ENCODE results near the gene BHLHE23. TPM values are rescaled to one million over a fixed set of nuclear protein-coding genes. Genes with fewer than 3 reads are reported as not detected.

Gene BHLHE23
- total RNA-seq, 1 donor from 2014 or later, result not detected

DNA sequence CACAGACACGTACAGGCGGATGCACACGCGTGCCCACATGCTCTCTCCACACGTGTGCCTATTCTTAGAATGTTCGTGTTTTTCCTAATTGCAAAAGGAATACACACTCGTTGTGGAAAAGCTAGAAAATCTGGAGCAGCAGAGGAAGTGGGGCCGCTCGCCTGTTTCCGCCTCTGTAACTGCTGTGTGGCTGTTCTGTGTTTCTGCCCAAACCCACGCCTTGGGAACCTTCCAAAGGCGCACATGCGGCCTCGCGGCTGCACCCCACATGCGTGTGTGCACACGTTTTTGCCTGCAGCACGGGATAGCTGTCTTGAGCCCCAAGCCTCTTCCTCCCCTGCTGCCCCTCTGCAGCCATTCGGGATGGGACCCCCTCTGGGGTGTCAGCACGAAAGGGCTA is 42.1 kb downstream of the BHLHE23 start:
- H3K27ac Mint-ChIP-seq, result no peak overlapping the region
- TF ChIP-seq, protein P1, sequence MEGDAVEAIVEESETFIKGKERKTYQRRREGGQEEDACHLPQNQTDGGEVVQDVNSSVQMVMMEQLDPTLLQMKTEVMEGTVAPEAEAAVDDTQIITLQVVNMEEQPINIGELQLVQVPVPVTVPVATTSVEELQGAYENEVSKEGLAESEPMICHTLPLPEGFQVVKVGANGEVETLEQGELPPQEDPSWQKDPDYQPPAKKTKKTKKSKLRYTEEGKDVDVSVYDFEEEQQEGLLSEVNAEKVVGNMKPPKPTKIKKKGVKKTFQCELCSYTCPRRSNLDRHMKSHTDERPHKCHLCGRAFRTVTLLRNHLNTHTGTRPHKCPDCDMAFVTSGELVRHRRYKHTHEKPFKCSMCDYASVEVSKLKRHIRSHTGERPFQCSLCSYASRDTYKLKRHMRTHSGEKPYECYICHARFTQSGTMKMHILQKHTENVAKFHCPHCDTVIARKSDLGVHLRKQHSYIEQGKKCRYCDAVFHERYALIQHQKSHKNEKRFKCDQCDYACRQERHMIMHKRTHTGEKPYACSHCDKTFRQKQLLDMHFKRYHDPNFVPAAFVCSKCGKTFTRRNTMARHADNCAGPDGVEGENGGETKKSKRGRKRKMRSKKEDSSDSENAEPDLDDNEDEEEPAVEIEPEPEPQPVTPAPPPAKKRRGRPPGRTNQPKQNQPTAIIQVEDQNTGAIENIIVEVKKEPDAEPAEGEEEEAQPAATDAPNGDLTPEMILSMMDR (IDR thresholded peaks at IDR 0.05), result no peak
- no peak for TF ChIP-seq EZH2phosphoT487 (IDR thresholded peaks at IDR 0.05)
- no peaks in the 10 kb centered on the region for H3K36me3 Mint-ChIP-seq
- no peak for DNase-seq (ENCODE audit: low spot score)
- no peak overlapping the region for H3K9ac ChIP-seq
- H3K36me3 ChIP-seq, result no peaks in the 10 kb centered on the region
- H2AFZ ChIP-seq (replicated peaks), result no peak overlapping the region
- H3K27me3 Mint-ChIP-seq (ENCODE audit: insufficient read depth, low read depth), result peaks cover 7% of the 10 kb centered on the region
- H3K27me3 ChIP-seq, result no peaks in the 10 kb centered on the region
- H3K9me3 ChIP-seq (ENCODE audit: low read depth), result no peaks in the 10 kb centered on the region
- no peaks in the 10 kb centered on the region for H3F3A ChIP-seq (ENCODE audit: low read depth)
- no peaks in the 10 kb centered on the region for H3K9me3 Mint-ChIP-seq
- H3K79me2 ChIP-seq (ENCODE audit: low read depth), result no peaks in the 10 kb centered on the region
- peaks cover 7% of the 10 kb centered on the region for H3K4me1 Mint-ChIP-seq
- H3K4me3 Mint-ChIP-seq, result no peak overlapping the region
- H3K4me2 ChIP-seq, result no peak overlapping the region
- H3K4me1 ChIP-seq, result no peaks in the 10 kb centered on the region
- H3K4me3 ChIP-seq, result no peak overlapping the region
- H3K27ac ChIP-seq, result no peak overlapping the region
- no peaks in the 10 kb centered on the region for H4K20me1 ChIP-seq (ENCODE audit: low read depth)

DNA sequence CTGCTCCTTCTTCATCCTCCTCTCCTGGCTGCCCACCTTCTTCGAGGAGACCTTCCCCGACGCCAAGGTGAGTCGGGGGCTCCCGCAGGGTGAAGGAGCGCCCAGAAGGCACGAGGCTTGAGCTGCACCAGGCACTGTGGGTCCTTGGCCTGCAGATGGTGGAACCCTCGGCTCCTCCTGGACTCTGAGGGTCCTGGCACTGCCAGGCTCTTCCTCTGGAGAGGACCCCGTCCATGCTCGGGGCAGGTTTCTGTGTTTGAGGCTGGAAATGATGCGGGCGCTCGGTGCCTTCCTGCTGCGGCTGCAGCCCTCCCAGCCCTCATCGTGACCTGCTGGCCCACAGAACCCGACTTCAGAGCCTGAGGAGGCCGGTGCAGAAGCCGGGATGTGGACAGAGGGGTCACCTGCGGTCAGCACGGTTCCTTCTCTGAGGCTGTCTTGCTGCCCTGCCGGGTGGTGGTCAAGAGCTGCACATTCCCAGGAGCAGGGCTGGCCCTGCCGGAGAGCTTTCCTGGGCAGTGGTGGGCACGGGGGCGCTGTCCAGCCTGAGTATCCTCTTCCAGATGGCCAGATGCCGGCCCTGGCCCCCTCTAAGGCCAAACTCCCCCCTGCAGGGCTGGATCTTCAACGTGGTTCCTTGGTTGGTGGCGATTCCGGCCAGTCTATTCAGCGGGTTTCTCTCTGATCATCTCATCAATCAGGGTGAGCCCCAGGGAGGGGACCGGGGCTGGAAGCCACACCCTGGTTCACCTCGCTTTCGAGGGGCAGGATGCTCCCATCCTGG is 43.0 kb downstream of the BHLHE23 start:
- no peaks in the 10 kb centered on the region for H3K79me2 ChIP-seq (ENCODE audit: low read depth)
- Mint-ChIP-seq H3K36me3 (no peaks in the 10 kb centered on the region), H3K27ac (no peak overlapping the region), H3K4me1 (peaks cover 8% of the 10 kb centered on the region), H3K4me3 (no peak overlapping the region), H3K27me3 (ENCODE audit: insufficient read depth, low read depth) (peaks cover 7% of the 10 kb centered on the region), H3K9me3 (no peaks in the 10 kb centered on the region)
- no peak for DNase-seq (ENCODE audit: low spot score)
- no peak overlapping the region for H3K4me3 ChIP-seq
- no peaks in the 10 kb centered on the region for H3K9me3 ChIP-seq (ENCODE audit: low read depth)
- H3F3A ChIP-seq (ENCODE audit: low read depth), result no peaks in the 10 kb centered on the region
- no peaks in the 10 kb centered on the region for H3K27me3 ChIP-seq
- H2AFZ ChIP-seq (replicated peaks), result no peak overlapping the region
- no peak overlapping the region for H3K4me2 ChIP-seq
- no peak overlapping the region for H3K27ac ChIP-seq
- no peaks in the 10 kb centered on the region for H3K36me3 ChIP-seq
- no peaks in the 10 kb centered on the region for H3K4me1 ChIP-seq
- H3K9ac ChIP-seq, result no peak overlapping the region
- TF ChIP-seq EZH2 (IDR thresholded peaks at IDR 0.05), result no peak
- TF ChIP-seq, protein P1 (IDR thresholded peaks at IDR 0.05), result no peak
- TF ChIP-seq EZH2phosphoT487 (IDR thresholded peaks at IDR 0.05), result no peak
- no peaks in the 10 kb centered on the region for H4K20me1 ChIP-seq (ENCODE audit: low read depth)

DNA sequence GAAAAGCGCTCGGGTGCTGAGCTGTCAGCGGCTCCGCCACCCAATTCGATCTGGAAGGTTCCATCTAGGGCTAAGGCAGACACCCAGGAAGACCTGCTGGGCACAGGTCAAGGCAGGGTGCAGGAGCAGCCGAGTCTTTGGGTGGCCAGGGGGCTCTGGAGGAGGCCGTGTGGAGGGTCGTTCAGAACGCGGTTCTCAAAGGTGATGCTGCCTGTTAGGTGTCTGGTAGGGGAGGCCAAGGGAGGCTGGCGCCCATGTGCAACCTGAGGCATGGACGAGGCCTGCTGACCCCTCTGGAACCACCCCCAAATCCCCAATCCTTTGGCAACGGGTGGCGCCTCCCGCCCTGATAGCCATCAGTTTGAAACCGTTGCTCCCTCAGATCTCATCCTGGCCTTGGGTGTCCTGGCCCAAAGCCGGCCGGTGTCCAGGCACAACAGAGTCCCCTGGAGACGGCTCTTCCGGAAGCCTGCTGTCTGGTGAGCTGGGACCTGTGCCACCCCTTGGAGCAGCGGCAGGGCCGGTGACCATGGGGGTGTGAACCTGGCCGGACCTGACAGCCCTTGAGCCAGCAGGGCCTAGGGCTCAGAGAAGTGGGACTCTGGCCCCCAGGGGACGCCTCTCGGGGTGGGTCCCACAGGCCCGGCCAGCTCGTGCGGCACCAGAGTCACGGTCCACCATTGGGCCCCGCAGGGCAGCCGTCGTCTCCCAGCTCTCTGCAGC is 43.7 kb downstream of the BHLHE23 start:
- Histone ChIP-seq H3K9ac (no peak overlapping the region), H3K4me2 (no peak overlapping the region), H2AFZ (replicated peaks) (no peak overlapping the region), H3K36me3 (no peaks in the 10 kb centered on the region), H3F3A (ENCODE audit: low read depth) (no peaks in the 10 kb centered on the region), H3K9me3 (ENCODE audit: low read depth) (no peaks in the 10 kb centered on the region), H3K4me1 (no peaks in the 10 kb centered on the region), H4K20me1 (ENCODE audit: low read depth) (no peaks in the 10 kb centered on the region), H3K27me3 (no peaks in the 10 kb centered on the region), H3K4me3 (no peak overlapping the region), H3K27ac (no peak overlapping the region), H3K79me2 (ENCODE audit: low read depth) (no peaks in the 10 kb centered on the region)
- Mint-ChIP-seq H3K4me3 (no peak overlapping the region), H3K4me1 (peaks cover 8% of the 10 kb centered on the region), H3K9me3 (no peaks in the 10 kb centered on the region), H3K36me3 (no peaks in the 10 kb centered on the region), H3K27me3 (ENCODE audit: insufficient read depth, low read depth) (peaks cover 7% of the 10 kb centered on the region), H3K27ac (no peak overlapping the region)
- TF ChIP-seq EZH2 (IDR thresholded peaks at IDR 0.05) (no peak), EZH2phosphoT487 (IDR thresholded peaks at IDR 0.05) (no peak)
- TF ChIP-seq, protein P1 (IDR thresholded peaks at IDR 0.05), result no peak
- DNase-seq (ENCODE audit: low spot score), result no peak
